COLO668 (cell line): ENCODE data around the gene C1orf159.

Experiments used
- DNase-seq: peaks from one replicate; lab custom pipeline; 2025; ENCODE audit not compliant: unreplicated experiment; lab: John Stamatoyannopoulos, UW

Gene C1orf159

DNA sequence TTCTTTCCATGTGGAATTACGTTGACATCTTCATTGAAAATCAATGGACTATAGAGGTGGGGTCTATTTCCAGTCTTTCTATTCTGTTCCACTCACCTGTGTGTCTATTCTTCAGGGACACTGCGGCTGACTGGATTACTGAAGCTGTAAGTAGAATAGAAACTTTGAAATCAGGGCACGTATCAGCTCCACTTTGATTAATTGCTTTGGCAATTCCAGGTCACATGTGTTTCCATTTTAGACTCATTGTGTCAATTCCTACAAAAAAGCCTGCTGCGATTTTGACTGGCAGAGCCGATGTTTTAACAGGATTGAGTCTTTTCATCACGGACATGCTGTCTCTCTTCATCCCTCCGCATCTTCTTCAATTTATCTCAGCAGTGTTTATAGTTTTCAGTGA, 20.9 kb downstream of the C1orf159 start:
- no peak for DNase-seq

GRCh38 chr1:1093610-1093943, 22.3 kb downstream of the C1orf159 start:
- no peak for DNase-seq

GRCh38 chr1:1092894-1093609, 22.8 kb downstream of the C1orf159 start:
- no peak for DNase-seq

DNA sequence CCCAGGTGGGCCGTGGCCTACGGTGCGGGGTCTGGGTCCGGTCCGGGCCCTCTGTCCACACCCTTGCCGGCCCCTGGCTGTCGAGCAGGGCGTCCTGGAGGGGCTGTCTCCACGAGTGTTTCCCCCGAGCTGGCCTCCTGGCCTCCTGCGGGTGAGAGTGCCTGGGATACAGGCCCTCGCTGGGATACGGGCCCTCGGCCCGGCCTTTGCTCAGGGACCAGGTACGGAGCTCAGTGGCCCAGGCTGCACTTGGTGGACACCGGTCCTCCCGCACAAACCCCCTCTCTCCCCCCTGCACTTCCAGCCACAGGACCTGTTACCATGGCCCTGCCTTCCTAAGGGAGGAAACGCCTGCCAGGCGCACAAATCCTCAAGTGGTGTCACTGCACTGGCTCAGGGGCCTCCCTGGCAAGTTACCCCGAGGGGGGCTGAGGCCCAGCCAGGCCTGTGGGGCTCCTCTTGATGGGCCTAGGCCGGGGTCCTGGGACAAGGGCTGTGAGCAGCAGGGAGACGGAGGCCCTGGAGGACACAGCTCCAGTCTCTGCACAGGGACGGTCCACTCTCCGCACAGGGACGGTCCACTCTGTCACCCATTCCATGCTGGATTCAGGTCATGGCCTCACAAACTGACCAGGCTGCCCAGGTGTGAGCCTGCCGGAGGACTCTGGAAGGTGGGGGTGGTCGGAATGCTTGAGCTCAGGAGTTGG, 23.6 kb downstream of the C1orf159 start:
- no peak for DNase-seq

DNA sequence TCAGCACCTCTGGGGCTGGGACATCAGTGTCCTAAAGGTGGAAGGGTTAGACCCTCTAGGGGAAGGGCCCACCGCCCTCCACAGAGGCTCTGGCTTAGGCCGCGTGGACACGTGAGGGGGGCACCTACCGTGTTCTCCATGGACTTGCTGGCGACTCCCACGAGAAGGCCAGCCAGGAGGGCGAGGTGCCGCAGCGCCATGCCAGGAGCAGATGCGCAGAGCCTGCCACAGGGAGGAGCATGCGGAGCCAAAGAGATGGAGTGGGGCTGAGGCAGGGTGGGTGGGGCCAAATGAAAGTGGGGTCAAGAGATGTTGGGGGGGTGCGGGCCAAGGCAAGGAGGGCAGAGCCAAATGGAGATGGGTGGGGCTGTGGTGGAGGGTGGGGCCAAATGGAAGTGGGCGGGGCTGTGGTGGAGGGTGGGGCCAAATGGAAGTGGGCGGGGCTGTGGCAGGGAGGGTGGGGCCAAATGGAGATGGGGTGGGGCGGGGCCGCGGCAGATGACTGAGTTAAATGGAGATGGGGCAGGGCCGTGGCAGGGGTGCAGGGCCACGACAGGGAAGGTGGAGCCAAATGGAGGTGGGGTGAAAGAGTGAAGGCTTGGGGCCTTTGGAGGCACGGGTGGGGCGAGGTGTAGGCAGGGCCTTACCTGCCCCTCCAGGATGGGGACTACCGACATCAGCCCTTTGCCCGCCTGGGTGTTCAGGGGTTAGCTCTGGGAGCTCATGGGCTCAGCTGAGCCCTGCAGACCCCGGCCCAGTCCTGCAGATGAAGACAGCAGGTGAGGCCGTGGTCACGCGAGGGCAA, 24.3 kb downstream of the C1orf159 start:
- no peak for DNase-seq

- no peak for DNase-seq
Observed at GRCh38 chr1:1090424-1091343, 25.2 kb downstream of the C1orf159 start.

- no peak for DNase-seq
Observed at GRCh38 chr1:1089731-1090423, 26.0 kb downstream of the C1orf159 start.

DNA sequence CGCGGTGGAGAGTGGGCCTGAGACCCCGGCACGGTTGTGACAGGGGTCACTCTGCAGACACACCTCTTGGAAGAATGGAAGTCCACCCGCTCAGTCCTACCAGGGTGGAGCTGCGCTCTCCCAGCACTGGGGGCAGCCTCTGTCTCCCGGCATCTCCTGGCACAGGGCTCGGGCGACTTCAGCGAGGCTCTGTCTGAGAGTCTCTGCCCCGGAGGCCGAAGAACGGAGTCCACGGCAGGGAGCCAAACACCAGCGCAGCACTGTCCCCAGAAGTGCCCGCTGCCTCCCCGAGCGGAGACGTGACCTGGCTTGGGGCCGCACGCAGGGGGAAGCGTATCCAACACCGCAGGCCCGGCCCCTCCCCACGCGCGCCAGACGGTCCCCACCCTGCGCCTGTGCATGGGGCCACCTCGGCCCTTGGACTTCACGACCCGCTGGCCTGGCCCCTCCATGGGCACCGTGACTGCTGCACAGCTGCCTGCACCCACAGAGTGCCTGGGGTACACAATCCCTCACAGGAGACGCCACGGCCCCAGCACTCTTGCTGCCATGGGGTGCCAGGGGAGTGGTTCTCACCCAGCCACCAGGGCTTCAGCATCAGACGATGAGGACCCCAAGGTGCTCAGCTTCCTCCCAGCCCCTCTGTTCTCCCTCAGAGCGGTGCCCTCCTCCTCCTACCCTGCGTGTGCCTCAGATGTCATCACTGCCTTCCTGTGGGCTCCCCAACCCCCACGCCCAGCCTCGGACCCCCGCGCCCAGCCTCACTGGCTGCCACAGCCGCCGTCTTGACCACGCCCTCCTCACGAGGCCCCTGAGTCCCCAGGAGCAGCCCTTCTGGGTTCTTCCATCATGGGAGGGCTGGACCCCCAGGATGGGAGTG, 26.8 kb downstream of the C1orf159 start:
- DNase-seq, result no peak

DNA sequence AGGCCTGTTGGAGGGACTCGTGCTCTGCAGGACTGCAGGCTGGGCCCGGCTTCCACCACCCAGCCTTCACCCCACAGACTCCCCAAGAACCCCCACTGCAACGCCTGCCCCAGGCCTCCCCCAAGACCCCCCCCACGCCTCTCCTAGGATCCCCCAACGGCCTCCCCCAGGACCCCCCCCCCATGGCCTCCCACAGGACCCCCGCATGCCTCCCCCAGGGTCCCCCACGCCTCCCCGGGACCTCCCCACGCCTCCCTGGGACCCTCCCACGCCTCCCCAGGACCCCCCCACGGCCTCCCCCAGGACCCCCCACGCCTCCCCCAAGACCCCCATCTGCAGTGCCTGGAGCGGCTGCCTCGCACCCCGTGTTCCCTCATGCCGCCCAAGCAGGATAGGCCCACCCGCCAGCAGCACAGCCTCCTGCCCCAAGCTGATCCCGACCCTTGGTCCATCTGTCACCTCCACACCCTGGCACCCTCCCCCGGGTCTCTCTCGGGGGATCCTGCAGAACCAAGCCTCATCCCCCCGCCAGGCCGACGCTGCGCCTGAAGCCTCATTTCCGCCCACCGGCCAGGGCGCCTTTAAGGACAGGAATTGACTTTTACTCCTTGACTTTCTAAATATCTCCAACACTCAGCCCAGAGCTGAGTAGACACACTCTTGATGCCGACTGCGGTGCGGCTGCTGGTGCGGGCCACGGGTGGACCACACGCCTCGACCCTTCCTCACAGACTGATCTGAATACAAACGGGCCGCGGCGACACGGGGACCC, 27.7 kb downstream of the C1orf159 start:
- no peak for DNase-seq

DNA sequence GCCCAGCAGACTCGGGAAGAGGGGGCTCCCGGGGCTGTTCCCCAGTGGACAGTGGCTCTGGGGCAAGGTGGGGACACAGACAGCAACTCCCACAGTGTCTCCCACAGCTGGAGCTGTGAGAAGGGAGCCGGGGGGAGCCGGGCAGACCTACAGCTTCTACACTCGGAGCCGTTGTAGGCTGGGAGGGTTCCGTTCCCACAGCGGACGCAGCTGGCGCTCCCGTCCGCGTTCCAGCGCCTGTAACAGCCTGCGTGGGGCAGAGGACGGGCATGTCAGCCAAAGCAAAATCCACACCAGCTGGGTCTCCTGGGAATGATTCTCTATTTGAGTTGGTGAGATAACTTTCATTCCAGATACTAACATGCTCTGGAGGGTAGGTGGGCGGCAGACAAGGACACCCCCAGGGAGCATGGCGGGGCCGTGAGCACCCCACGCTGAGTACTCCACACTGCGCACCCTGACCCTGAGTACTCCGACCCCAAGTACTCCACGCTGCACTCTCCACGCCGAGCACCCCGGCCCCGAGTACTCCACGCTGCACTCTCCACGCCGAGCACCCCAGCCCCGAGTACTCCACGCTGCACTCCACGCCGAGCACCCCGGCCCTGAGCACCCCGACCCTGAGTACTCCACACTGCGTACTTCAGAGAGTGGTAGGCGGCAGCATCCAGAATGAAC, 28.4 kb downstream of the C1orf159 start:
- no peak for DNase-seq

GRCh38 chr1:1086911-1087341, 29.0 kb downstream of the C1orf159 start:
- DNase-seq, result no peak

DNA sequence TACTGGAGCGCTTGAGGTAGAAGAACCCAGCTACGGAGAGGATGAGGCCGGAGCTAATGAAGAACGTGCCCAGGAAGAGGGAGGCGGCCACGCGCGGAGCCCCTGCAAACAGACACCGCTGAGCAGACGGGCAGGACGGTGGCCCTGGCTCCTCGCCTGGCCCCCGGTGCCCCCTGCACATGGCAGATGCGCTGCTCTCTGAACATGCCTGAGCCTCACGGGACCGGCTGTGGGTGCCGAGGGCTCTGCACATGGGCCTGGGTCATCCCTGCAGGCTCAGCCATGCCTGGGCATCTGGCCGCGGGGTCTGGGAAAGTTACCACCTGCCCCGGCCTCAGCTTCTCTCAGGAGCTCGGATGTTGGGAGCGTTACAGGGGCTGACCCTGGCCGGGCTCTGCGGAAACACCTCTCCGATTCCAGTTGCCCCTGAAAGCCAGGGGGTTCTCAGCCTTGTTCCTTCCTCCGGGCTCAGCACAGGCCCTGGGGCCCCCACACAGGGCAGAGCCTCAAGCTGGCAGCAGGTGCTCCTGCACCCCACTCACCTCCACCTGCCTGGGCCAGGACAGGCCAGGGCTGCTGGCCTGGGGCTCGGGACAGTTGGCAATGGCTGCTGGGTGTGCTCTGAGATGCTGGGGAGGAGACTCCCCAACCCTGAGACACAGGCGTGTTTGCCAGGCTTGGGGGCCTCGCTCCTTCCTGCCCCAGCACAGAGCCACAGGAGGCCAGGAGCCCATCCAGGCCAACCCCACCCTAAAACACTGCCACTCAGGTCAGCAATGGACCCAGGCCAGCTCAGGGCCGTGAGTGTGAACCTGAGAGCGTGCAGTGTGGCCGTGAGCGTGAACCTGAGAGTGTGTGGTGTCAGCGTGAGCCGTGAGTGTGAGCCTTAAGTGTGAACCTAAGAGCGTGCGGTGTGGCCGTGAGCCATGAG, 29.7 kb downstream of the C1orf159 start:
- no peak for DNase-seq

DNA sequence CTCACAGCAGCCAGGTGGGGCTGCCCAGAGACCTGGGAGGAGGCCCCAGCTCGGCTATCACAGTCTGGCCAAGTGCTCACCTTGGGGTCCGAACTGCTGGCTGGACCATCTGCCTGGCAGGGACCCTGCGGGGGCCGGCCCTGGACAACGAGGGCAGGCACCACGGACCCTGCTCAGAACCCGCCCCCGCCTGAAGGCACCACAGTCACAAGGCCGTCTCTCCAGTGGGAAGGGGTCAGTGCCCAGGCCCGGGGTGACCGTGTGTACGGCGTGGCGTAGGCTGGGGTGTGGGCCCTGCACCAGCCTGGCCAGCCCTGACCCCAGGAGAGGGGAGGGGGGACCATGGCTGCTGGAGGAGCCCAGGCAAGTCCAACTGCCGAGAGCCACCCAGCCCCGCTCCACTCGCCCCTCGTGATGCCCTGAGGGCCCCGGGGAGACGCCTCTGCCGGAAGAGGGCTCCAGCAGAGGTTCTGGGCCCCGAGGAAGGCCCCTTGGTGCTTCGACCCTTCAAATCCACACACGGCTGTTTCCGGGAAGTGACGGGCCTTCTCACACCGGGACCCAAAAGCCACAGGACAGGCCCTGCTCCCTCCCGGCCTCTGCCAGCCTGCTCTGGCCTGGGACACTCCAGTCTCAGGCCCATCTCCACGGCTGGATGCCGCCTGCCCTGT, 30.6 kb downstream of the C1orf159 start:
- DNase-seq, result no peak

GRCh38 chr1:1084372-1085170, 31.3 kb downstream of the C1orf159 start:
- no peak for DNase-seq
